ENCODE data around the gene SLC27A4. TPM values are rescaled to one million over a fixed set of nuclear protein-coding genes. Genes with fewer than 3 reads are reported as not detected.

The SLC27A4 gene
- total RNA-seq, 4 donors from 2014 or later: 14.3 to 34.3 (median 20.4) TPM

DNA sequence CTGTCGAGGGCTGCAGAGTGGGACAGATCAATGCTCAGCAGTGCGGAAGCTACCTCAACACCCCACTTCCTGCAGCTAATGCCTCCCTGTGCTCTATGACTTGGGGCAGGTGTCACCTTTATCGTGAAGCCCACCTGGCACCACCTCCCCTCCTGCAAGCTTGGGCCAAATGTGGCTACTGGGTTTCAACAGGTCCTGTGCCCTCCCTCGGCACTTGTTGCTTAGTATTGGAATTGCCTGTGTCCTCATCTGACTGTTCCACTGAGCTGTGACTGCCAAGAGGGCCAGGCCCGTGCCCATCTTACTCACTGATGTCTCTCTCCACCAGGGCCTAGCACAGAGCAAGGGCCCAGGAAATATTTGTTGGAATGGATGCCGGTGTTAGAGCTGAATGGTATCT lies 9.4 kb downstream of the SLC27A4 start:
- H3K27ac ChIP-seq: no peak overlapping the region
- TF ChIP-seq POLR2A (IDR thresholded peaks at IDR 0.05) (no peak), EP300 (IDR thresholded peaks at IDR 0.05) (no peak), POLR2AphosphoS5 (IDR thresholded peaks at IDR 0.05) (no peak)
- TF ChIP-seq, protein P1, sequence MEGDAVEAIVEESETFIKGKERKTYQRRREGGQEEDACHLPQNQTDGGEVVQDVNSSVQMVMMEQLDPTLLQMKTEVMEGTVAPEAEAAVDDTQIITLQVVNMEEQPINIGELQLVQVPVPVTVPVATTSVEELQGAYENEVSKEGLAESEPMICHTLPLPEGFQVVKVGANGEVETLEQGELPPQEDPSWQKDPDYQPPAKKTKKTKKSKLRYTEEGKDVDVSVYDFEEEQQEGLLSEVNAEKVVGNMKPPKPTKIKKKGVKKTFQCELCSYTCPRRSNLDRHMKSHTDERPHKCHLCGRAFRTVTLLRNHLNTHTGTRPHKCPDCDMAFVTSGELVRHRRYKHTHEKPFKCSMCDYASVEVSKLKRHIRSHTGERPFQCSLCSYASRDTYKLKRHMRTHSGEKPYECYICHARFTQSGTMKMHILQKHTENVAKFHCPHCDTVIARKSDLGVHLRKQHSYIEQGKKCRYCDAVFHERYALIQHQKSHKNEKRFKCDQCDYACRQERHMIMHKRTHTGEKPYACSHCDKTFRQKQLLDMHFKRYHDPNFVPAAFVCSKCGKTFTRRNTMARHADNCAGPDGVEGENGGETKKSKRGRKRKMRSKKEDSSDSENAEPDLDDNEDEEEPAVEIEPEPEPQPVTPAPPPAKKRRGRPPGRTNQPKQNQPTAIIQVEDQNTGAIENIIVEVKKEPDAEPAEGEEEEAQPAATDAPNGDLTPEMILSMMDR (IDR thresholded peaks at IDR 0.05): no peak
- peaks cover 0 to 95% of the 10 kb centered on the region in 2 donors for H3K36me3 ChIP-seq
- no peaks in the 10 kb centered on the region for H3K27me3 ChIP-seq
- no peak overlapping the region for H3K4me3 ChIP-seq
- ATAC-seq: no peak
- H3K9me3 ChIP-seq: no peaks in the 10 kb centered on the region
- H3K4me1 ChIP-seq: no peaks in the 10 kb centered on the region
- WGBS, 2 donors (ENCODE audit: low coverage in 1 of 2): 100% methylated on average over 6 of the region's 6 CpGs; no CpG with 5 or more reads in 1 of the 2 donors

DNA sequence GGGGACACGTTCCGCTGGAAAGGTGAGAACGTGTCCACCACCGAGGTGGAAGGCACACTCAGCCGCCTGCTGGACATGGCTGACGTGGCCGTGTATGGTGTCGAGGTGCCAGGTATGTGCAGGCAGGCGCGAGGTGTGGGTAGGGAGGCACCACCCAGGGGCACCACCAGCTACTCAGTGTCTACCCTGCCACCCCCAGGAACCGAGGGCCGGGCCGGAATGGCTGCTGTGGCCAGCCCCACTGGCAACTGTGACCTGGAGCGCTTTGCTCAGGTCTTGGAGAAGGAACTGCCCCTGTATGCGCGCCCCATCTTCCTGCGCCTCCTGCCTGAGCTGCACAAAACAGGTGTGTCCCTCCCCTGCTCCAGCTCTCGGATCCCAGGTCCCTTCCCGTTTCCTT lies 15.1 kb downstream of the SLC27A4 start:
- Histone ChIP-seq H3K36me3 (peaks cover 0 to 87% of the 10 kb centered on the region in 2 donors), H3K27me3 (no peaks in the 10 kb centered on the region), H3K4me1 (no peaks in the 10 kb centered on the region), H3K27ac (no peak overlapping the region), H3K9me3 (no peaks in the 10 kb centered on the region), H3K4me3 (no peak overlapping the region)
- WGBS, 2 donors (ENCODE audit: low coverage in 1 of 2): 90% methylated on average over 2 of the region's 19 CpGs; no CpG with 5 or more reads in 1 of the 2 donors
- TF ChIP-seq EP300 (IDR thresholded peaks at IDR 0.05): no peak
- TF ChIP-seq POLR2A (IDR thresholded peaks at IDR 0.05): no peak
- TF ChIP-seq, protein P1 (IDR thresholded peaks at IDR 0.05): no peak
- no peak for TF ChIP-seq POLR2AphosphoS5 (IDR thresholded peaks at IDR 0.05)
- no peak for ATAC-seq

DNA sequence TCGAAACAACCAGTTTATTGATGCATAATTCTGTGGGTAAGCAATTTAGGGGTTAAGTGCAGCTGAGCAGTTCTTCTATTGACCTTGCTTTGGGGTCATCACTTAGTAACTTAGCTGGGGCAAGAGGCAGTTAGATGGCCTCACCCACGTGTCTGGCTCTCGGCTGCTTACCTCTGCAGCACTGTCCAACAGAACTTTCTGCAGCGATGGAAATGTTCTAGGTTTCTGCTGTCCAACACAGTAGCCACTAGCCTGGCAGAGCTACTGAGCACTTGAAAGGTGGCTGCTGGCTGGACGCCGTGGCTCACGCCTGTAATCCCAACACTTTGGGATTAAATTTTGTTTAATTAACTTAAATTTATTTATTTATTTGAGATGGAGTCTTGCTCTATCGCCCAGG lies 17.8 kb downstream of the SLC27A4 start:
- no peak for ATAC-seq
- Histone ChIP-seq H3K4me3 (no peak overlapping the region), H3K27me3 (no peaks in the 10 kb centered on the region), H3K36me3 (peaks cover 0 to 65% of the 10 kb centered on the region in 2 donors), H3K27ac (no peak overlapping the region), H3K4me1 (peaks cover 0 to 16% (median 12%) of the 10 kb centered on the region in 3 donors), H3K9me3 (no peaks in the 10 kb centered on the region)
- no peak for TF ChIP-seq EP300 (IDR thresholded peaks at IDR 0.05)
- TF ChIP-seq POLR2AphosphoS5 (IDR thresholded peaks at IDR 0.05): no peak
- TF ChIP-seq, protein P1 (IDR thresholded peaks at IDR 0.05): no peak
- no peak for TF ChIP-seq POLR2A (IDR thresholded peaks at IDR 0.05)
- 78 to 93% methylated on average over 4 to 6 of the region's 8 CpGs for WGBS, 2 donors (ENCODE audit: low coverage in 1 of 2)

DNA sequence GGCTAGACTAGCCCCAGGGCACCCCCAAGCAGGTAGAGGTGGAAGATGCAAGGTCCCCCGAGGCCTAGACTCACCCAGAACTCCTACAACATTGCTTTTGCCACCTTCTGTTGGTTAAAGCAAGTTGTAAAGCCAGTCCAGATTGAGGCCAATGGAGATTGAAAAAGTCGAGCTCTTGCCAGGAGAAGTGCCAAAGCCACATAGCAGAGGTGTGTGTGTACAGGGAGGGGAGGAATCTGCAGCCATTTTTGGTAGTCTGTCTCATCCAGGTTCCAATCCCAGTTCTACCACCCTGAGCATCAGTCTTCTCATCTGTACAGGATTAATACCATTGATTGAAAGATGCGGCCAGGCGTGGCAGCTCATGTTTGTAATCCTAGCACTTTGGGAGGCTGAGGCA lies 18.5 kb downstream of the SLC27A4 start:
- Histone ChIP-seq H3K27me3 (no peaks in the 10 kb centered on the region), H3K36me3 (peaks cover 0 to 60% of the 10 kb centered on the region in 2 donors), H3K27ac (no peak overlapping the region), H3K4me1 (peaks cover 0 to 16% (median 12%) of the 10 kb centered on the region in 3 donors), H3K4me3 (no peak overlapping the region), H3K9me3 (no peaks in the 10 kb centered on the region)
- TF ChIP-seq POLR2AphosphoS5 (IDR thresholded peaks at IDR 0.05) (no peak), POLR2A (IDR thresholded peaks at IDR 0.05) (no peak), EP300 (IDR thresholded peaks at IDR 0.05) (no peak)
- TF ChIP-seq, protein P1 (IDR thresholded peaks at IDR 0.05): no peak
- WGBS, 2 donors (ENCODE audit: low coverage in 1 of 2): no CpG with 5 or more reads among the region's 4 CpGs
- ATAC-seq: no peak

DNA sequence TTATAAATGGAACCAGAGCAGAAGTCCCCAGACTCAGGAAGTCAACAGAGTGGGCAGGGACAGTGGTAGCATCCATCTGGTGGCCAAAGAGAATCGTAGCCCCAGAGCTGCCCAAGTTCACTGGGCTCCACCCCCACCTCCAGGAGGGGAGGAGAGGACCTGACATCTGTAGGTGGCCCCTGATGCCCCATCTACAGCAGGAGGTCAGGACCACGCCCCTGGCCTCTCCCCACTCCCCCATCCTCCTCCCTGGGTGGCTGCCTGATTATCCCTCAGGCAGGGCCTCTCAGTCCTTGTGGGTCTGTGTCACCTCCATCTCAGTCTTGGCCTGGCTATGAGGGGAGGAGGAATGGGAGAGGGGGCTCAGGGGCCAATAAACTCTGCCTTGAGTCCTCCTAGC lies 20.5 kb downstream of the SLC27A4 start:
- H3K36me3 ChIP-seq: peaks cover 0 to 40% of the 10 kb centered on the region in 2 donors
- no peaks in the 10 kb centered on the region for H3K27me3 ChIP-seq
- no peak for ATAC-seq
- peaks cover 0 to 31% (median 21%) of the 10 kb centered on the region in 3 donors for H3K4me1 ChIP-seq
- TF ChIP-seq POLR2AphosphoS5 (IDR thresholded peaks at IDR 0.05) (no peak), EP300 (IDR thresholded peaks at IDR 0.05) (no peak), POLR2A (IDR thresholded peaks at IDR 0.05) (no peak)
- TF ChIP-seq, protein P1 (IDR thresholded peaks at IDR 0.05): no peak
- H3K27ac ChIP-seq: peak overlapping the region in 3 of 4 donors; percentile 73 to 83 (median 74)
- 17% methylated on average over 1 of the region's 2 CpGs; no CpG with 5 or more reads in 1 of the 2 donors for WGBS, 2 donors (ENCODE audit: low coverage in 1 of 2)
- H3K4me3 ChIP-seq: no peak overlapping the region
- no peaks in the 10 kb centered on the region for H3K9me3 ChIP-seq
